ENCODE data around the gene KLF15.

KLF15 gene

GRCh38 chr3:126356373-126357264, 589 bp downstream of the KLF15 start:
- Mint-ChIP-seq H3K27ac (no peak overlapping the region), H3K4me3 (peak overlapping the region; percentile 93), H3K9me3 (no peaks in the 10 kb centered on the region), H3K36me3 (no peaks in the 10 kb centered on the region), H3K4me1 (peaks cover 17% of the 10 kb centered on the region), H3K27me3 (peaks cover 32% of the 10 kb centered on the region)

- Mint-ChIP-seq H3K4me3 (peak overlapping the region; percentile 93), H3K4me1 (peaks cover 17% of the 10 kb centered on the region), H3K9me3 (no peaks in the 10 kb centered on the region), H3K36me3 (no peaks in the 10 kb centered on the region), H3K27me3 (peaks cover 30% of the 10 kb centered on the region), H3K27ac (no peak overlapping the region)
Measured at GRCh38 chr3:126355777-126356372, 1.3 kb downstream of the KLF15 start.

GRCh38 chr3:126355251-126355650, 2.0 kb downstream of the KLF15 start:
- Mint-ChIP-seq H3K36me3 (no peaks in the 10 kb centered on the region), H3K27me3 (peaks cover 28% of the 10 kb centered on the region), H3K9me3 (no peaks in the 10 kb centered on the region), H3K4me1 (peaks cover 17% of the 10 kb centered on the region), H3K27ac (no peak overlapping the region), H3K4me3 (peak overlapping the region; percentile 53)

DNA sequence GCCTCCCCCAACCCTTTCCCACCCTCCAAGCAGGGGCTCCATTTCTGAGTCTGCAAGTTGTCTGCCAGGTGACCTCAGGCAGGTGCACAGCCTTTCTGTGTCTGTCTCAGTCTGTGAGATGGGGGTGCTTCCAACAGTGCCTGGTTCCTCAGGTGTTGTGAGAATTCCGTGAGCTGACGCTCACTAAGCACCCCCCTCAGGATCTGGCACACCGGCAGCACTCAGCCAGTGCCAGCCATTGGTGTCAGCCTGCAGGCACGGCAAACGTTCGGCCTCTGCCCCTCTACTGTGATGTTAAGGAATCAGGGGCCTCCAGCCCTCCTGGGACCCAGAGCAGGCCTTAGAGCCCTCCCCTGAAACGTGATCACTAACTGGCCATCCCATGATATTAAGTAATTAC, 2.4 kb downstream of the KLF15 start:
- peaks cover 24% of the 10 kb centered on the region for H3K27me3 Mint-ChIP-seq
- no peak overlapping the region for H3K4me3 Mint-ChIP-seq
- H3K9me3 Mint-ChIP-seq = no peaks in the 10 kb centered on the region
- H3K27ac Mint-ChIP-seq = no peak overlapping the region
- H3K4me1 Mint-ChIP-seq = peaks cover 17% of the 10 kb centered on the region
- H3K36me3 Mint-ChIP-seq = no peaks in the 10 kb centered on the region

DNA sequence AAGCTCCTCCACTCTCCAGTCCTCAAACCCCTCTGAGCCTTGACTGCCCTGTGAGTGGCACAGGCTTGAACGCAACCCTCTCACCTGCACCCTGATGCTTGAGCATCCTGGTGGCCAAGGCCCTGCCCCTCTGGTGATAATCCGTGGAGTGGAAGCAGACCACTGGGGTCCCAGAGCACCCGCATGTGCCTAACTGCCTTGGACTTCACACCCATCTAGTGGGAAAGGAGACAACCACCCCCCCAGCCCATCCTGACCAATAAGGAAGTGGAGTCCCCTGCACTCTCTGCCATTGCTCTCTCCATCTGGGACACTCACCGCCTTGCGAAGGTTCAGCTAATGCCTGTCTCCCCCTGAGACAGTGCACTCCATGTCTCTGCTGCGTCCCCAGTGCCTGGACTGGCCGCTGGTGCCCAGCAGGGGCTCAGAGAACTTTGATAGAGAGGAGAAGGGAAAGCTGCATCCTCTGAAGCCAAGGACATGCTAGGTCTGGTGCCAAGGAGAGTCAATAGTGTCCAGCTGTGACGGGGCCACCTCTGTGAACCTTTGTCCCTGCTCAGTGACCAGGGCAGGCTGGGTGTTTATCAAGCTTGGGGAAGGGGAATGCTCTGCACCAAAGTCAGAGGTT, 3.4 kb downstream of the KLF15 start:
- no peaks in the 10 kb centered on the region for H3K36me3 Mint-ChIP-seq
- peaks cover 17% of the 10 kb centered on the region for H3K4me1 Mint-ChIP-seq
- no peaks in the 10 kb centered on the region for H3K9me3 Mint-ChIP-seq
- H3K27me3 Mint-ChIP-seq = peaks cover 17% of the 10 kb centered on the region
- no peak overlapping the region for H3K27ac Mint-ChIP-seq
- no peak overlapping the region for H3K4me3 Mint-ChIP-seq

DNA sequence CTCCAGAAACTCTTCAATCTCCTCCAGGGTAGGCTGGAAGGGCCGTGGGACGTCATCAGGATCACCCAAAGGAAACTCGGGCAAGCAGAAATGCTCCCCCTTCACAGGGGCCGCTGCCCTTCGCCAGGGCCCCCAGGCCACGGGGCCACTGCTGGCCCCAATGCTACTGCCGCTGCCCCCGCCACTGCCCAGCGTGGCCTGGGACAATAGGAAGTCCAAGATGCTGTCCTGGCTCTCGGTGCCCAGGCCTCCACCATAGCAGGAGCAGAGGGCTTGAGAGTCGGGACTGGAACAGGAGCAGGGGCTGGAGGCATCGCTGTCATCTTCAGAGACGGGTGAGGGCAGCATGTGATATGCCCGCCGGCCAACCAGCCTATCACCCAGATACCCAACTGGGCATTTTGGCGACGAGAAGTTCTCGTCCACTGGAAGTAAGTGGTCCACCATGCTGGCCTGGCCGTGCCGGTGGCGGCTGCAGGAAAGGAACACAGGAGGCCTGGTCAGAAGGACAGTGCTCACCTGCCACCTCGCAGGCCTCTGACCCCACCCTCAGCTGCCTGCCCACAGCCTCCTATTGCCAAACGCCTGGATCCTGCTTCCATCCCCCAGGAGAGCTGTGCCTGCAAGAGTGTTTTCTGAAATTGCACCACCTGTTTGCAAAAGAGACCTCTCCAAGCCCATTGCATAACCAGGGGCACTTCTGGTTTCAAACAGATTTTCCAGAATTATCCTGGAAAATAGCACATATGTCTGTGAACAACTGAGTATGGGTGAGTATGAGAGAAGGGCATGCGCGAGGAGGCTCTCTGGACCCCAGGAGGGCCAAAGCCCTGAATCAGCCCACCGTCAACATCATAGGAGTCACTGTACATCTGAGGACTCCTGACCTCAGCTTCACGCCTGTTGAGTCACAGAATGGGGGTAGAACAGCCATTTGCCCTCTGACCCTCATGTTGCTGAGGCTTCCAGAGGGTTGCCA, 4.4 kb downstream of the KLF15 start:
- Mint-ChIP-seq H3K4me3 (no peak overlapping the region), H3K36me3 (no peaks in the 10 kb centered on the region), H3K4me1 (peaks cover 13% of the 10 kb centered on the region), H3K27me3 (peaks cover 13% of the 10 kb centered on the region), H3K9me3 (no peaks in the 10 kb centered on the region), H3K27ac (no peak overlapping the region)

DNA sequence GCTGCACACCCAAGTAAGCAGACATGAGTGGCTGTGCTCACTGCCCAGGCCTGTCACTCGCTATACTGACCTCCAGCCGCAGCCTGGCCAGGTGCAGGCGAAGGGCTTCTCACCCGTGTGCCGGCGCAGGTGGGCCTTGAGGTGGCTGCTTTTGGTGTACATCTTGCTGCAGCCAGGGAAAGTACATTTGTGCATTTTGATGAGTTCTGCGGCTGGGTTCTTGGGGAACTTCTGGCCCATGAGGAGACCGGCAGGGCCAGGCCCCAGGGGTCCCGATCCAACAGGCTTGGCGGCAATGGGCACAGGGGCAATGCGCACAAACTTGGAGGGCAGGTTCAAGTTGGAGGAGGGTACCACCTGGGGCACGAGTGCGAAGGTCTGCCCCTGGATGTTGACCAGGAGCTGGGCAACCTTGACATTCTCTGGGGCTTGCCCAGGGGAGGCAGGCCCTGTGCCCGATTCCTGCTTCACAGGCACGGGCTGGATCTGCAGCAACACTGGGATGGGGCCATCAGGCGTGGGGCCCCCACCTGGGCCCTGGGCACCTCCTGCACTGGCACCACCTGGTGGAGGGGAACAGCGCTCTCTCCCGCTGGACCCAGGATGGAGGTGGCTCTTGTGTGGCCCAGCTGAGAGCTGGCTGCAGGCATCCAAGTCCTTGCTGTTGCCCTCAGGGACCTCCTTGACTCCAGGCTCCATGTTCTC, 5.3 kb downstream of the KLF15 start:
- Mint-ChIP-seq H3K4me1 (peaks cover 10% of the 10 kb centered on the region), H3K27me3 (peaks cover 10% of the 10 kb centered on the region), H3K9me3 (no peaks in the 10 kb centered on the region), H3K36me3 (no peaks in the 10 kb centered on the region), H3K4me3 (no peak overlapping the region), H3K27ac (no peak overlapping the region)

GRCh38 chr3:126351086-126351770, 6.0 kb downstream of the KLF15 start:
- Mint-ChIP-seq H3K36me3 (no peaks in the 10 kb centered on the region), H3K4me1 (peaks cover 7% of the 10 kb centered on the region), H3K27ac (no peak overlapping the region), H3K27me3 (peaks cover 7% of the 10 kb centered on the region), H3K9me3 (no peaks in the 10 kb centered on the region), H3K4me3 (no peak overlapping the region)

DNA sequence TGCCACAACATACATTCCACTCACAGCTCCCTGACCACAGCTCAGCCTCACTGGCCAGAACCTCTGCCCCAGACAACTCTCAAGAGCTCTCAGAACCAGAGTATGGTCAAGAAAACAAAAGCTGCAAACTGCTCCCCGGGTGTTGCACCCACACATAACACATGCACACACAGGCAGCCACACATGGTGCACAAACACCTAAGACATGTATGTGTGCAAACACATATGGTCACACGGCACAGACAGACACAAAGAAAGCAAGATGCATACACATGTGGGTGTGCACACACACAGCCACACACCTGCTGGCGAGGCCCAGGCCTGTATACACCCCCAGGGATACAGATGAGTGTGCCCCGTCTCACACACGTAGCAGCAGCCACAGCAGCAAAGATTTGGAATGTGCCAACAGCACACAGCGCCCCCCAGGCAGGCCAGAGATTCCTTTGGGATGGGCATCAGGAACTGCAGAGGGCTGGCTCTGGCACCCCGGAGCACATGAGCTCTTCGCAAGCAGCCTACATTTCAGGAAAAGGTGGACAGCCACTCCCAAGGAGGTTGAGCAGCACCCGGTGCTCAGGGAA, 6.6 kb downstream of the KLF15 start:
- peaks cover 5% of the 10 kb centered on the region for H3K27me3 Mint-ChIP-seq
- H3K9me3 Mint-ChIP-seq = no peaks in the 10 kb centered on the region
- peaks cover 3% of the 10 kb centered on the region for H3K4me1 Mint-ChIP-seq
- no peak overlapping the region for H3K4me3 Mint-ChIP-seq
- H3K36me3 Mint-ChIP-seq = no peaks in the 10 kb centered on the region
- no peak overlapping the region for H3K27ac Mint-ChIP-seq

GRCh38 chr3:126349611-126350501, 7.4 kb downstream of the KLF15 start:
- H3K4me3 Mint-ChIP-seq = no peak overlapping the region
- no peaks in the 10 kb centered on the region for H3K4me1 Mint-ChIP-seq
- H3K27me3 Mint-ChIP-seq = no peaks in the 10 kb centered on the region
- no peak overlapping the region for H3K27ac Mint-ChIP-seq
- no peaks in the 10 kb centered on the region for H3K36me3 Mint-ChIP-seq
- H3K9me3 Mint-ChIP-seq = no peaks in the 10 kb centered on the region

DNA sequence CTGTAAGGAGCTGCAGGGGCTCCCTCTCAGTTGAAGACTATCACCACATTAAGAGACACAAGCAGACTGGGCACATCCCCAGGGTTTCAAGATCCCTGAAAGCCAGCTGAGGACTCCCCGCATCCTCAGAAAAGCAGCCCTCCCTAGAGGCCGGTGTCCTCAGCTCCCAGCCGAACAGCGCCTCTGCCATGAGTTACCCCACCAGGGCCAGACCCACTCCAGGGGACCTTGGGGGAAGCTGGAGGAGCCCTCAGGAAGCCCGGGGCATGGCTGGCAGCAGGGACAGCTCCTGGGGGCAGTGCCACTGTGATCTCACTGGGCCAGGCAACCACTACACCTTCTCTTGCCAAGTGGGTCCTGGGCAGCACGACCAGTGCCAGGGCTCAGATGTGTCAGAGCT, 8.1 kb downstream of the KLF15 start:
- Mint-ChIP-seq H3K27ac (no peak overlapping the region), H3K4me1 (no peaks in the 10 kb centered on the region), H3K4me3 (no peak overlapping the region), H3K27me3 (no peaks in the 10 kb centered on the region), H3K36me3 (no peaks in the 10 kb centered on the region), H3K9me3 (no peaks in the 10 kb centered on the region)

DNA sequence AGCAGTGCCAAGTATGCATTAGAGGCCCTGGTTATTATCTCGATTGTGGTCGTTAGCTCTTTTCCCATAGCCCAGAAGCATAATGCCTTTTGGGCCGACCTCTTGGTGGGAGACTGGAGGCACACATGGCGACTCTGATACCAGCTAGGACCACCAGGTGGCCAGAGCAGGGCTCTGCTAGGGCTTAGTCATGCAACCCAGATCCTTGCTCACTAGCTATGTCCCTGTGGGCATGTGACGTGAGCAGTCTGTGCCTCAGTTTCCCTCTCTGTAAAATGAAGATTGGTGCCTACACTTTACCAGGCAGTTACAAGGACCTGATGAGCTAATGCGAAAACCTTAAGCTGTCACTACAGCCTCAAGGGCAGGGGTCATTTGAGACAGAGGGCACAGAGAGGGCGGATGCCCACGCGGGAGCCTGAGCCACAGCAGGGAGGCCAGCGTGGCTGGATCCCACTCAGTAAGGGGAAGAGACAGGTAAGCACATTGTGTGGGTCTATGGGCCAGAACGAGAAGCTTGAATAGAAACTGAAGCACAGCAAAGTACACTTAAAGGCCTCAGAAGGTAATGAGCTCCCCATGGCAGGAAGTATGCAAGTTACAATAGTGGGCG, 8.8 kb downstream of the KLF15 start:
- Mint-ChIP-seq H3K4me3 (no peak overlapping the region), H3K36me3 (no peaks in the 10 kb centered on the region), H3K27ac (no peak overlapping the region), H3K27me3 (no peaks in the 10 kb centered on the region), H3K4me1 (no peaks in the 10 kb centered on the region), H3K9me3 (no peaks in the 10 kb centered on the region)

All from activated naive CD4-positive, alpha-beta T cell treated with anti-CD3 and anti-CD28 coated beads, Interleukin-2, amount 50 U/mL, for 24 hours (primary cell).